A549 (cell line): ENCODE data around the gene MRPL46.

Source experiments
- CEBPB ChIP-seq, 2 experiments: fragments of >200 bp in 1 of 2; sonication (Bioruptor Twin) in 1 of 2; formaldehyde crosslinking in 1 of 2; IDR thresholded peaks; 2 replicates each; pipeline ENCODE4 v1.6.1; 2012 to 2016
- CTCF ChIP-seq: fragments of >200 bp; sonication (Bioruptor Twin); formaldehyde crosslinking; IDR thresholded peaks from 3 replicates; pipeline ENCODE4 v1.5.1; 2016
- EP300 ChIP-seq, 2 experiments: fragments of >200 bp; sonication (Bioruptor Twin); formaldehyde crosslinking; IDR thresholded peaks; 2 replicates in 1 of 2; 3 replicates in 1 of 2; pipeline ENCODE4 v1.6.1; 2016 to 2017
- HEYL ChIP-seq: fragments of 250-450 bp; sonication (Bioruptor Pico); IDR thresholded peaks from 2 replicates; pipeline ENCODE4 v1.8.0; 2021; ENCODE audit warnings: mild to moderate bottlenecking, moderate library complexity
- HMGXB4 ChIP-seq: fragments of 250-450 bp; sonication (Bioruptor Pico); IDR thresholded peaks from 2 replicates; pipeline ENCODE4 v1.5.0; 2021; ENCODE audit warnings: mild to moderate bottlenecking, moderate library complexity, borderline replicate concordance
- MAFK ChIP-seq: fragments of 450-650 bp; IDR thresholded peaks from 2 replicates; pipeline ENCODE4 v1.6.1; 2014; ENCODE audit not compliant: partially characterized antibody
- PBX3 ChIP-seq: IDR thresholded peaks from 2 replicates; pipeline ENCODE4 v1.6.1; 2012
- POLR2A ChIP-seq: IDR thresholded peaks from 2 replicates; pipeline ENCODE4 v1.6.1; 2012; ENCODE audit warnings: mild to moderate bottlenecking, low read length
- RFX5 ChIP-seq: fragments of 450-650 bp; IDR thresholded peaks from 2 replicates; pipeline ENCODE4 v1.7.1; 2014; ENCODE audit warnings: antibody characterized with exemption, mild to moderate bottlenecking, moderate library complexity
- SREBF2 ChIP-seq: fragments of 450-650 bp; IDR thresholded peaks from 2 replicates; pipeline ENCODE4 v1.6.1; 2014; ENCODE audit warnings: mild to moderate bottlenecking, moderate library complexity
- USF2 ChIP-seq: fragments of 450-650 bp; IDR thresholded peaks from 2 replicates; pipeline ENCODE4 v1.6.1; 2014; ENCODE audit warnings: antibody characterized with exemption
- ZSCAN20 ChIP-seq: fragments of 250-450 bp; sonication (Bioruptor Pico); IDR thresholded peaks from 2 replicates; pipeline ENCODE4 v1.8.0; 2022; ENCODE audit warnings: mild to moderate bottlenecking, moderate library complexity

GRCh38 chr15:88484682-88485331, 17.6 kb upstream of the MRPL46 start:
- TF ChIP-seq CTCF (no peak), SREBF2 (no peak), HMGXB4 (CRISPR knock-in tag) (no peak), POLR2A (no peak), PBX3 (no peak), EP300 (IDR thresholded peaks at IDR 0.05) (no peak), CEBPB (IDR thresholded peaks at IDR 0.05) (no peak), USF2 (no peak), RFX5 (no peak), ZSCAN20 (CRISPR knock-in tag) (no peak), HEYL (CRISPR knock-in tag) (no peak), MAFK (no peak)
